HG03571 (cell line): ENCODE measurements around the gene GPAT2.
"Not testable (repeated sequence)": the region's sequence is repeated elsewhere in the genome, so short reads cannot be mapped to it uniquely, and the experiment has no call there.

Experiments used
- ATAC-seq: cut with Tn5 transposase; IDR thresholded peaks from one replicate; pipeline ENCODE4 v1.9.1; 2021; ENCODE audit not compliant: unreplicated experiment

GPAT2 gene

GRCh38 chr2:96025194-96025492 lies 9.6 kb downstream of the GPAT2 start:
- ATAC-seq = no peak

GRCh38 chr2:96024336-96025193 lies 10.2 kb downstream of the GPAT2 start:
- no peak for ATAC-seq

- ATAC-seq = not testable (repeated sequence)
Observed at GRCh38 chr2:96023701-96024100, 11.0 kb downstream of the GPAT2 start.

GRCh38 chr2:96022701-96023447 lies 11.8 kb downstream of the GPAT2 start:
- peak; percentile 79 for ATAC-seq

GRCh38 chr2:96022126-96022525 lies 12.6 kb downstream of the GPAT2 start:
- ATAC-seq = not testable (repeated sequence)

- ATAC-seq = not testable (repeated sequence)
Observed at GRCh38 chr2:96021142-96021541, 13.6 kb downstream of the GPAT2 start.

GRCh38 chr2:96019909-96020590 lies 14.7 kb downstream of the GPAT2 start:
- not testable (repeated sequence) for ATAC-seq

- not testable (repeated sequence) for ATAC-seq
Observed at GRCh38 chr2:96016321-96016720, 18.4 kb downstream of the GPAT2 start.

GRCh38 chr2:96012792-96013264 lies 21.9 kb downstream of the GPAT2 start:
- not testable (repeated sequence) for ATAC-seq

- not testable (repeated sequence) for ATAC-seq
Observed at GRCh38 chr2:96012086-96012791, 22.5 kb downstream of the GPAT2 start.

GRCh38 chr2:96011129-96011455 lies 23.6 kb downstream of the GPAT2 start:
- ATAC-seq = peak; percentile 7

- ATAC-seq = peak; percentile 98
Observed at GRCh38 chr2:96010320-96011128, 24.2 kb downstream of the GPAT2 start.

GRCh38 chr2:96009833-96010232 lies 24.9 kb downstream of the GPAT2 start:
- not testable (repeated sequence) for ATAC-seq

- ATAC-seq = not testable (repeated sequence)
Observed at GRCh38 chr2:96008051-96008450, 26.7 kb downstream of the GPAT2 start.

GRCh38 chr2:96006248-96006647 lies 28.5 kb downstream of the GPAT2 start:
- not testable (repeated sequence) for ATAC-seq

GRCh38 chr2:95992520-95993272 lies 42.0 kb downstream of the GPAT2 start:
- ATAC-seq = not testable (repeated sequence)

- peak; percentile 44 for ATAC-seq
Observed at GRCh38 chr2:95992102-95992501, 42.6 kb downstream of the GPAT2 start.

- ATAC-seq = peak; percentile 93
Observed at GRCh38 chr2:95991351-95992094, 43.2 kb downstream of the GPAT2 start, which contains the start of gene ANKRD36C. Gene ANKRD36C (minus strand): TSS chr2:95991824. CDS start chr2:95991708, 116 bp downstream.
